Gastroesophageal sphincter (tissue), 4 donors: ENCODE measurements around the gene FRMD6. TPM values are rescaled to one million over a fixed set of nuclear protein-coding genes. Genes with fewer than 3 reads are reported as not detected.

Experiments
- ATAC-seq: fragments of 150-250 bp; one replicate; pipeline ENCODE4 v1.9.1; 2016; ENCODE audit warnings: mild to moderate bottlenecking, moderate library complexity
- H3K27ac ChIP-seq, 4 donors: fragments of 200-600 bp; sonication (generic) in 3 of 4; 1 replicate in 3 of 4; 2 replicates in 1 of 4; pipeline ENCODE4 v1.5.1; 2016 to 2019
- H3K27me3 ChIP-seq: fragments of 200-600 bp; sonication (generic); one replicate; pipeline ENCODE4 v1.5.1; 2019
- H3K36me3 ChIP-seq, 2 donors: fragments of 200-600 bp; sonication (generic); one replicate each; pipeline ENCODE4 v1.5.1; 2019; ENCODE audit warnings: control low read depth in 1 of 2
- H3K4me1 ChIP-seq, 3 donors: fragments of 200-600 bp; sonication (generic); 1 replicate in 2 of 3; 2 replicates in 1 of 3; pipeline ENCODE4 v1.5.1; 2016 to 2019; ENCODE audit warnings: control low read depth in 2 of 3
- H3K4me3 ChIP-seq, 2 donors: fragments of 200-600 bp; sonication (generic); one replicate each; pipeline ENCODE4 v1.5.1; 2019; ENCODE audit warnings: mild to moderate bottlenecking in 1 of 2, moderate library complexity in 1 of 2
- H3K9me3 ChIP-seq, 3 donors: fragments of 200-600 bp; sonication (generic); one replicate each; pipeline ENCODE4 v1.5.1; 2017 to 2019; ENCODE audit warnings: control low read depth in 2 of 3
- EP300 ChIP-seq: sonication (generic); formaldehyde crosslinking; IDR thresholded peaks from one replicate; pipeline ENCODE4 v1.6.1; 2017; ENCODE audit warnings: antibody characterized with exemption, mild to moderate bottlenecking
- POLR2A ChIP-seq, 2 donors: fragments of 450-650 bp; IDR thresholded peaks; one replicate each; pipeline ENCODE4 v1.6.1; 2017; ENCODE audit warnings: antibody characterized with exemption in 2 of 2, mild to moderate bottlenecking in 2 of 2, moderate library complexity in 1 of 2
- POLR2AphosphoS5 ChIP-seq: sonication (generic); formaldehyde crosslinking; IDR thresholded peaks from one replicate; pipeline ENCODE4 v1.6.1; 2017; ENCODE audit warnings: antibody characterized with exemption
- WGBS, 2 donors: methylation state at CpG; one replicate each; pipeline ENCODE4 v1.1.5; 2018; ENCODE audit warnings: low coverage in 1 of 2; 5-methylcytosine and 5-hydroxymethylcytosine counted together
- total RNA-seq, 4 donors: library from RNA; depleted of rRNA; stranded (reverse); fragments of >200 nt; gene quantifications; one replicate each; pipeline ENCODE4 v1.1.0, GENCODE V29; 2016
- TF ChIP-seq, protein P1 (sequence below), 4 experiments: fragments of 200-600 bp in 2 of 4; fragments of 450-650 bp in 2 of 4; sonication (generic) in 1 of 4; IDR thresholded peaks; one replicate each; pipeline ENCODE4 v1.5.1; 2017 to 2019; ENCODE audit warnings: antibody characterized with exemption in 4 of 4, mild to moderate bottlenecking in 2 of 4, moderate library complexity in 2 of 4

FRMD6 gene
- total RNA-seq, 4 donors from 2014 or later, result 42.5 to 68.6 (median 53.9) TPM

DNA sequence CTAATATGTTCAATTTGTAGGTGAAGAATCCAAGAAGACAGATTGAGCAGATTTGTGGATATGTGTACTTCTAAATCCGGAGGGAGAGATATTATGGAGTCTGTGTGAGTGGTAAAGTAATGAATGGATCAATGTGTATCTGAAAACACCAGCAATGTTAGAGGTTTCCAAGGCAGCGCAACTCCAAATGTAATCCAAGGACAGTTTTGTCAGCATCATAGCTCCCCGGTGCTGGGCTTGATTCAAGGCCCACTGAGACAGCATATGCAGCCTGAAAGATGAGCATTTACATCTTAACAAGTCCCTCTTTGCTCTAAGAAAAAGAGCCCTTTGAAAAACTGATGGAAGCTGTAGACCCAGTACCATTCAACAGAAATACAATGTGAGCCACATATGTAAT lies 38.3 kb upstream of the FRMD6 start:
- Histone ChIP-seq H3K27ac (no peak overlapping the region), H3K4me3 (no peak overlapping the region), H3K36me3 (no peaks in the 10 kb centered on the region), H3K27me3 (no peaks in the 10 kb centered on the region), H3K4me1 (peaks cover 4 to 18% (median 4%) of the 10 kb centered on the region in 3 donors), H3K9me3 (no peaks in the 10 kb centered on the region)
- no peak for ATAC-seq
- 56 to 67% methylated on average over 2 to 3 of the region's 3 CpGs for WGBS, 2 donors
- TF ChIP-seq EP300 (no peak), POLR2AphosphoS5 (no peak), POLR2A (IDR thresholded peaks at IDR 0.05) (no peak)
- TF ChIP-seq, protein P1, sequence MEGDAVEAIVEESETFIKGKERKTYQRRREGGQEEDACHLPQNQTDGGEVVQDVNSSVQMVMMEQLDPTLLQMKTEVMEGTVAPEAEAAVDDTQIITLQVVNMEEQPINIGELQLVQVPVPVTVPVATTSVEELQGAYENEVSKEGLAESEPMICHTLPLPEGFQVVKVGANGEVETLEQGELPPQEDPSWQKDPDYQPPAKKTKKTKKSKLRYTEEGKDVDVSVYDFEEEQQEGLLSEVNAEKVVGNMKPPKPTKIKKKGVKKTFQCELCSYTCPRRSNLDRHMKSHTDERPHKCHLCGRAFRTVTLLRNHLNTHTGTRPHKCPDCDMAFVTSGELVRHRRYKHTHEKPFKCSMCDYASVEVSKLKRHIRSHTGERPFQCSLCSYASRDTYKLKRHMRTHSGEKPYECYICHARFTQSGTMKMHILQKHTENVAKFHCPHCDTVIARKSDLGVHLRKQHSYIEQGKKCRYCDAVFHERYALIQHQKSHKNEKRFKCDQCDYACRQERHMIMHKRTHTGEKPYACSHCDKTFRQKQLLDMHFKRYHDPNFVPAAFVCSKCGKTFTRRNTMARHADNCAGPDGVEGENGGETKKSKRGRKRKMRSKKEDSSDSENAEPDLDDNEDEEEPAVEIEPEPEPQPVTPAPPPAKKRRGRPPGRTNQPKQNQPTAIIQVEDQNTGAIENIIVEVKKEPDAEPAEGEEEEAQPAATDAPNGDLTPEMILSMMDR (IDR thresholded peaks at IDR 0.05), result no peak

DNA sequence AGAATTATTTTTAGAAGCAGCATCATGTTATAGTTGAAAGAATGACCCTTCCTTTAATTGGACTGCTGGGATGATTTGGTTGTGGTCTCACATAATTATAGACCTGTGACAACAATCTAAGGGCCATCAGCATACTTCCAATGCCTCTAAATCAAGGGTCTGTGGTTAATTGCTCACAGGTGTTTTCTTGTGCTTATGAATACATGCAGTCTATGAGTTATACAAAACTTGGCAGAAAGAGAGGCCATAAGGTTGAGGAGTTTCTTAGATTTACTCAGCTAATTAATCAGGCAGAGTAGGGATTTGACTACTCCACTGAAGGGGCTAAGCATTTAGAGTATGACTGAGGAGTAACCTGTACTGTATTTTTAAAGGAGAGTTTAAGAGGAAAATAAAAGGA lies 37.0 kb upstream of the FRMD6 start:
- Histone ChIP-seq H3K27ac (no peak overlapping the region), H3K9me3 (no peaks in the 10 kb centered on the region), H3K36me3 (no peaks in the 10 kb centered on the region), H3K27me3 (no peaks in the 10 kb centered on the region), H3K4me1 (peaks cover 4 to 18% (median 4%) of the 10 kb centered on the region in 3 donors), H3K4me3 (no peak overlapping the region)
- TF ChIP-seq POLR2AphosphoS5 (no peak), POLR2A (IDR thresholded peaks at IDR 0.05) (no peak), EP300 (no peak)
- TF ChIP-seq, protein P1 (IDR thresholded peaks at IDR 0.05), result no peak
- no peak for ATAC-seq

DNA sequence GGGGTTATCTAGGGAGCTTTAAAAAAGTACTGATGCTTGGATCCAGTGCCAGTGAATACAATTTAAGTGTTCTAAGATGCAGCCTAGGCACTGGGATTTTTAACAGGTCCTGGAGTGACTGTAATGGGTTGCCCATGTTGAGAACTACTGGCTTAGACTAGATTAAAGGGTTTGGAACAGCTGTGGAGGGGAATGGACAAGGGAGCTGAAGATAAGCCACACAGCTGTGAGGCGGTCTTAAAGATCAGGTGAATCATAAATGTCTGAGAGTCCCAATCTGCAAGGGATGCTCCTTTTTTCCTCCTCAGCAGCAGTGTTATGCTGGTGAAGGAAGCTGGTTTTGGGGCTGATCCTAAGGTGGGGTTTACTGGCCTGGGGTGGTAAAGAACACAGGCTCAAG lies 35.5 kb upstream of the FRMD6 start:
- Histone ChIP-seq H3K27ac (no peak overlapping the region), H3K9me3 (no peaks in the 10 kb centered on the region), H3K27me3 (no peaks in the 10 kb centered on the region), H3K36me3 (no peaks in the 10 kb centered on the region), H3K4me3 (no peak overlapping the region), H3K4me1 (peaks cover 4 to 23% (median 4%) of the 10 kb centered on the region in 3 donors)
- ATAC-seq, result no peak
- TF ChIP-seq EP300, result no peak
- no peak for TF ChIP-seq POLR2A (IDR thresholded peaks at IDR 0.05)
- TF ChIP-seq, protein P1 (IDR thresholded peaks at IDR 0.05), result no peak
- TF ChIP-seq POLR2AphosphoS5, result no peak
- WGBS, 2 donors, result 67% methylated on average over 1 of the region's 1 CpG; no CpG with 5 or more reads in 1 of the 2 donors

DNA sequence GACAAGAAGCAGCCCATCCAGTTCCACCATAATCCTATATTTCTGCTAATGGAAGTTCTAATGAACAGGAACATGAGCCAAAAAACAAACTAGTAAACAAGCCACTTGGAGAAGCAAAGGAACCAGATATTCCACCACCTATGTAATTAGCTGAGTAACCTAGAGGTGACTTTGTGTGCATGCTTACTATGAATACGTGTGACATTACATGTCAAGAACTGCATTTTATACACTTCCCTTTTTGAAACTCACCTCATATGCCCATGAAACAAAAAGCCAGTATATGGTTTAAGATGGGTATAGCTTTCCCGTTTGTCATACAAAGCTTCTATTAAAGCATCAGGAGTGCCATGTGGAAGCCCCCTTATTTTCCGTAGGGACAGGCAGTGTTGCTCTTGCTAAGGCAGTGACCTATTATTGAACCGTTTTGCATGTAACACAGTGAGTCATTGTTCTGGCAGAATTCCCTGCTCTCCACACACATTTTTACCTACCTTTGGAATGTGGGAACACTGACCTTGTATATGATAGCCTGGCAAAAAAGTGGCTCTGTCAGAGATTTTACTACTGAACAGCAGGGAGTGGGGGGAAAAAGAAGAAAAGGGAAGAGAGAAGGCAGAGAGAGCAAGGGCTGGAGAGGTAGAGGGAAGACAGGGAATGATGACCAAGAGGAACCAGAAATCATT lies 34.8 kb upstream of the FRMD6 start:
- 26 to 51% methylated on average over 2 to 4 of the region's 4 CpGs for WGBS, 2 donors
- Histone ChIP-seq H3K36me3 (no peaks in the 10 kb centered on the region), H3K4me1 (peaks cover 4 to 23% (median 4%) of the 10 kb centered on the region in 3 donors), H3K9me3 (no peaks in the 10 kb centered on the region), H3K27ac (no peak overlapping the region), H3K27me3 (no peaks in the 10 kb centered on the region), H3K4me3 (no peak overlapping the region)
- TF ChIP-seq POLR2A (IDR thresholded peaks at IDR 0.05), result no peak
- peak; percentile 35 for TF ChIP-seq POLR2AphosphoS5
- TF ChIP-seq EP300, result no peak
- TF ChIP-seq, protein P1 (IDR thresholded peaks at IDR 0.05), result no peak
- peak; percentile 39 for ATAC-seq

DNA sequence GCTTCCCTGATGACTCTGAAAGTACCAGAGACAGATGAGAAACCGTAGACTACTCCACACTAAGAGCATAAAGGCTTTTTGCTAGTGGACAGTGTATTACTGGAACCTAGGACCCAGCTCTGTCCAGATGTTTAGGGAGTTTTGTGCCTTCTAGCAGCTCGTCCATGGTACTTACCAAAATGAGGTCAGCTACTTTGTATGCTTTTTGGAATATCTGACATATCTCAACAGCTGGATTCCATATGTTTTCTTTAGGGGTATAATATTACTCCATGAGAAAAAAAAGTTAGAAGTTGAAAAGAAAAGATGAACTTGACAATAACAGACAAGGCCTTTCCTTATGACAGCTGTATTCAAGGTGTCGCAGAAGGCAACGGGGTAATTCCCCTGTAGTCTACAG lies 32.1 kb upstream of the FRMD6 start:
- Histone ChIP-seq H3K36me3 (no peaks in the 10 kb centered on the region), H3K4me1 (peaks cover 4 to 22% (median 4%) of the 10 kb centered on the region in 3 donors), H3K27ac (no peak overlapping the region), H3K4me3 (no peak overlapping the region), H3K9me3 (no peaks in the 10 kb centered on the region), H3K27me3 (no peaks in the 10 kb centered on the region)
- ATAC-seq, result no peak
- TF ChIP-seq EP300, result no peak
- no peak for TF ChIP-seq POLR2A (IDR thresholded peaks at IDR 0.05)
- no peak for TF ChIP-seq POLR2AphosphoS5
- TF ChIP-seq, protein P1 (IDR thresholded peaks at IDR 0.05), result no peak
- 64 to 71% methylated on average over 4 of the region's 4 CpGs for WGBS, 2 donors
